PC-3 (cell line): ENCODE results near the gene WDR7.

Experiments
- EZH2 ChIP-seq: fragments of 300-600 bp; sonication (generic); IDR thresholded peaks from one replicate; pipeline ENCODE4 v1.6.1; 2017; ENCODE audit warnings: antibody characterized with exemption, mild to moderate bottlenecking, low read length; ENCODE audit not compliant: unreplicated experiment
- EZH2phosphoT487 ChIP-seq: fragments of 300-600 bp; sonication (generic); IDR thresholded peaks from 2 replicates; pipeline ENCODE4 v1.6.1; 2018; ENCODE audit warnings: mild to moderate bottlenecking, antibody characterized with exemption, low read length, borderline replicate concordance
- TF ChIP-seq, protein P1 (sequence below): fragments of 300-600 bp; sonication (generic); conservative IDR thresholded peaks from 2 replicates; pipeline ENCODE4 v1.5.1; 2017; ENCODE audit warnings: antibody characterized with exemption, low read depth, mild to moderate bottlenecking, low read length

DNA sequence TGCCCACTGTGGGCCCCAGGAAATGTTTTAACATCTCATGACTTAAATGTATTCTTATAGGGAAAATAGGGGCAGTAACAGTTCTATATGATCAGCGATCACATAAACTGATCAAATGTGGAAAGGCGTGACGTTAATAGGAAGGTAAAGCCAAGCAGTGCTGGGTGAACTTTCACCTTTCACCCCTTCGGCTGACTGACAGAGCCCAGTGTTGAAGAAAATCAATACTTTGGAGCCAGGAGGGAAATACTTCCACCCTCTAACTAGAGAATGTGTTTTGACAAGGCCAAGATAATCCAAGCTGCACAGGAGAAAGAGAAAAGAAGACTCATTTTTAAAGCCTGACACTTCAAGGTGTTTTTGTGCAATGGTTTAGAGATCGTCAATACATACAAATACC, 379.3 kb downstream of the WDR7 start:
- TF ChIP-seq, protein P1, sequence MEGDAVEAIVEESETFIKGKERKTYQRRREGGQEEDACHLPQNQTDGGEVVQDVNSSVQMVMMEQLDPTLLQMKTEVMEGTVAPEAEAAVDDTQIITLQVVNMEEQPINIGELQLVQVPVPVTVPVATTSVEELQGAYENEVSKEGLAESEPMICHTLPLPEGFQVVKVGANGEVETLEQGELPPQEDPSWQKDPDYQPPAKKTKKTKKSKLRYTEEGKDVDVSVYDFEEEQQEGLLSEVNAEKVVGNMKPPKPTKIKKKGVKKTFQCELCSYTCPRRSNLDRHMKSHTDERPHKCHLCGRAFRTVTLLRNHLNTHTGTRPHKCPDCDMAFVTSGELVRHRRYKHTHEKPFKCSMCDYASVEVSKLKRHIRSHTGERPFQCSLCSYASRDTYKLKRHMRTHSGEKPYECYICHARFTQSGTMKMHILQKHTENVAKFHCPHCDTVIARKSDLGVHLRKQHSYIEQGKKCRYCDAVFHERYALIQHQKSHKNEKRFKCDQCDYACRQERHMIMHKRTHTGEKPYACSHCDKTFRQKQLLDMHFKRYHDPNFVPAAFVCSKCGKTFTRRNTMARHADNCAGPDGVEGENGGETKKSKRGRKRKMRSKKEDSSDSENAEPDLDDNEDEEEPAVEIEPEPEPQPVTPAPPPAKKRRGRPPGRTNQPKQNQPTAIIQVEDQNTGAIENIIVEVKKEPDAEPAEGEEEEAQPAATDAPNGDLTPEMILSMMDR = no peak
- TF ChIP-seq EZH2phosphoT487 = no peak
- no peak for TF ChIP-seq EZH2
